Type B pancreatic cell (in vitro differentiated cells): ENCODE data around the gene TRAPPC14. TPM values are rescaled to one million over a fixed set of nuclear protein-coding genes. Genes with fewer than 3 reads are reported as not detected.

Source experiments
- DNase-seq: peaks from one replicate; pipeline ENCODE4 v3.0.0; 2021; ENCODE audit warnings: mixed read lengths; ENCODE audit not compliant: unreplicated experiment; ENCODE audit errors: extremely low spot score
- H3K27ac Mint-ChIP-seq: 2 replicates; pipeline ENCODE4 v1.8.0; 2021; ENCODE audit warnings: mild to moderate bottlenecking, mixed read lengths
- H3K27me3 Mint-ChIP-seq: 2 replicates; pipeline ENCODE4 v1.8.0; 2021; ENCODE audit warnings: mixed read lengths
- H3K36me3 Mint-ChIP-seq: 2 replicates; pipeline ENCODE4 v1.8.0; 2021; ENCODE audit warnings: mixed read lengths
- H3K4me1 Mint-ChIP-seq: one replicate; pipeline ENCODE4 v1.8.0; 2021; ENCODE audit warnings: mixed read lengths; ENCODE audit not compliant: unreplicated experiment
- H3K4me3 Mint-ChIP-seq: 2 replicates; pipeline ENCODE4 v1.8.0; 2021; ENCODE audit warnings: mild to moderate bottlenecking, mixed read lengths
- H3K9me3 Mint-ChIP-seq: 2 replicates; pipeline ENCODE4 v1.8.0; 2021; ENCODE audit warnings: mixed read lengths
- CTCF ChIP-seq: fragments of 200-600 bp; sonication (generic); conservative IDR thresholded peaks from 2 replicates; pipeline ENCODE4 v1.5.0; 2021; ENCODE audit warnings: antibody characterized with exemption, mild to moderate bottlenecking
- total RNA-seq: library from RNA; stranded (reverse); gene quantifications from 2 replicates; pipeline ENCODE4 v1.2.1, GENCODE V29; 2021; ENCODE audit warnings: low replicate concordance

Gene TRAPPC14
- total RNA-seq, 1 donor from 2014 or later: 35.2 TPM

DNA sequence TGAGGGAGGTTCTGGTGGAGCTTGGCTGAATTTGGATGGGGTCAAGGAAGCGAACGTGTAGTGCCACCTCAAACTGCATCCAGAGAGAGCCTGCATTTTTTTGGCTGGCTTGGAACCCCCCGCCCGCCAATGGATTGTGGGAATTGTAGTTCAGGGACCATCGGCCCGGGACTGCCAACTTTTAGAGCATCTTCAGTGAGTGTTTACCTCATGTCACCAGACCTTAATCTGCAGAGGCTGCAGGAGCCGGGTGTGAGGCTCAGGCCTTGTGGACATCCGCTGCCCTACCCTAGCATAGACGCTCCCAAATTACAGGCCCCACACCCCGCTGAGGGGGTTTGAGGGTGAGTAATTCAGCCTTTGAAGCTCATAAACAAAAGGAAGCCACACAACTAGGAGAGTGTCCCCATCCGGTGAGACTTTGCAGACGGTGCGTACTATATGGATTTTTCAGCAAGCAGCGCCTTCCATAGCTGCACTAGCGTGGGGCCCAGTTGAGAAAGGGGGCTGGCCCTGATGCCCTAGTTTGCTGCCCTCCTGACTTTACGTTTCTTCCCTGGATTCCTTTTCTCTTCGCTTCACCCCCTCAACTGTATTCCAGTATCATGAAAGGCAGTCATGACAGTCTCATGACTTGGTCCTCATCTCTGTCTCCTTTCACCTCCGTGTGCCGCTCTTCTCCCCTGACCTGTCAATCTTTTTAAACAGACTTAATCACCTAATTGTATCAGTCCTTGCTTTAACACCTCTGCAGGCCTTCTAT is 38.4 kb downstream of the TRAPPC14 start:
- peak overlapping the region; percentile 95 for H3K4me3 Mint-ChIP-seq
- H3K9me3 Mint-ChIP-seq: no peaks in the 10 kb centered on the region
- H3K27ac Mint-ChIP-seq: peak overlapping the region; percentile 99
- no peak for TF ChIP-seq CTCF
- H3K4me1 Mint-ChIP-seq: peaks cover 13% of the 10 kb centered on the region
- DNase-seq: no peak
- H3K27me3 Mint-ChIP-seq: no peaks in the 10 kb centered on the region
- peaks cover 12% of the 10 kb centered on the region for H3K36me3 Mint-ChIP-seq

- H3K4me1 Mint-ChIP-seq: peaks cover 8% of the 10 kb centered on the region
Measured at GRCh38 chr7:100119072-100119969, 39.2 kb downstream of the TRAPPC14 start, which contains the start of the genes CNPY4 and TAF6. CNPY4 (plus strand) TSS chr7:100119634; CDS start chr7:100119745, 111 bp downstream. TAF6 (minus strand) TSS chr7:100119358; CDS start chr7:100114209, 5,149 bp downstream.

GRCh38 chr7:100118388-100119071 is 40.0 kb downstream of the TRAPPC14 start:
- no peak for TF ChIP-seq CTCF
- H3K4me1 Mint-ChIP-seq: peaks cover 7% of the 10 kb centered on the region
- no peak for DNase-seq
- H3K4me3 Mint-ChIP-seq: peak overlapping the region; percentile 95
- H3K27ac Mint-ChIP-seq: peak overlapping the region; percentile 99
- H3K36me3 Mint-ChIP-seq: peaks cover 12% of the 10 kb centered on the region
- no peaks in the 10 kb centered on the region for H3K27me3 Mint-ChIP-seq
- H3K9me3 Mint-ChIP-seq: no peaks in the 10 kb centered on the region

More at GRCh38 chr7:100119072-100119969, 39.2 kb downstream of the TRAPPC14 start, which contains the start of the genes CNPY4 and TAF6:
- Mint-ChIP-seq H3K27me3 (no peaks in the 10 kb centered on the region), H3K27ac (peak within 1 kb of the TSS; percentile 99), H3K9me3 (no peaks in the 10 kb centered on the region), H3K36me3 (peaks cover 12% of the 10 kb centered on the region), H3K4me3 (peak within 1 kb of the TSS; percentile 95)
- DNase-seq: peak; percentile 92
- peak; percentile 43 for TF ChIP-seq CTCF

DNA sequence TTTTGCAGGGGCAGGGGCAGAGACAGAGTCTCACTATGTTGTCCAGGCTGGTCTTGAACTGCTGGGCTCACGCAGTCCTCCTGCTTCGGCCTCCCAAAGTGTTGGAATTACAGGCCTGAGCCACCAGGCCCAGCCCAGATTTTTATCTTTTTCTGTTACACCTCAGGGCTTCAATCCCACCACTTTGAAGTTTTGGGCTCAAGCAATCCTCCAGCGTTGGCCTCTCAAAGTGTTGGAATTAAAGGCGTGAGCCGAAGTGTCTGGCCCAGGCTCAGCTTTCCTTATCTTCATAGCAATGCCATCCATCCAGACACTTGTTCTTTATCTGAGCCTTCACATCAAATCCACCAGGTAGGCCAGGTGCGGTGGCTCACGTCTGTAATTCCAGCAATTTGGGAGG is 43.5 kb downstream of the TRAPPC14 start:
- Mint-ChIP-seq H3K4me1 (no peaks in the 10 kb centered on the region), H3K4me3 (no peak overlapping the region), H3K36me3 (peaks cover 15% of the 10 kb centered on the region), H3K27ac (no peak overlapping the region), H3K9me3 (no peaks in the 10 kb centered on the region), H3K27me3 (no peaks in the 10 kb centered on the region)
- no peak for TF ChIP-seq CTCF
- DNase-seq: no peak

DNA sequence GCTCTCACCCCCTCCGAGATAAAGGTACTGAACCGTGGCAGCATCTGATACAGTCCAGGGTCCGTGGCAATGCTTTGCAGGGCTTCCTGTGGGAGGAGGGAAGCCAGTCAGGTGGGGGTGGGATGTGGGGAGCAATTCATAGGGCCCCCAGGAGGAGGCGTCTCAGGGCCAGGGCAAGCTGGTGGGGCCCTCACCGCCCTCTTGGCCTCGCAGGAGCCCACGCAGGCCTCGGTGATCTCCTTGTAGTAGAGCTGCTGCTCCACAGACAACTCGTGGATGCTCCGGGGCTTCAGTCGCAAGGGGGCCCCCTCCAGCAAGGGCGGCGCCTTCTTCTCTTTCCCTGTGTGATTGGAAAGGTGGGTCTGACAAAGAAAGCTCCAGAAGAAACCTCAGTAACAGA is 46.6 kb downstream of the TRAPPC14 start:
- DNase-seq: no peak
- no peak for TF ChIP-seq CTCF
- Mint-ChIP-seq H3K4me1 (no peaks in the 10 kb centered on the region), H3K27me3 (no peaks in the 10 kb centered on the region), H3K36me3 (peaks cover 12% of the 10 kb centered on the region), H3K9me3 (no peaks in the 10 kb centered on the region), H3K27ac (no peak overlapping the region), H3K4me3 (no peak overlapping the region)
